ENCODE data around the gene STXBP6. TPM values are rescaled to one million over a fixed set of nuclear protein-coding genes. Genes with fewer than 3 reads are reported as not detected.
A peak's percentile ranks its signal among the peaks of the same experiment; 100 is the strongest.

Gene STXBP6
- total and polyA plus RNA-seq, 2 of the 13 experiments (the other 11 are each of a cell fraction or from before 2014, with no cell fraction given) = 35.3 to 42.8 TPM

- TF ChIP-seq HCFC1 (IDR thresholded peaks at IDR 0.05; ENCODE audit: low read depth, low read length) = peak; percentile 7; the same call in 1 of the 2 replicates
- no peak for TF ChIP-seq ZFP62 (CRISPR knock-in tag; IDR thresholded peaks at IDR 0.05)
- no peak; the same call in 1 of the 2 replicates for TF ChIP-seq FOXM1 (CRISPR knock-in tag; IDR thresholded peaks at IDR 0.05)
- TF ChIP-seq ZNF75D (CRISPR knock-in tag; IDR thresholded peaks at IDR 0.05; ENCODE audit: borderline replicate concordance) = no peak
- TF ChIP-seq ARNTL (CRISPR knock-in tag; IDR thresholded peaks at IDR 0.05) = peak; percentile 14; the same call in 1 of the 2 replicates
- TF ChIP-seq YEATS4 (CRISPR knock-in tag; IDR thresholded peaks at IDR 0.05; ENCODE audit: borderline replicate concordance) = peak; percentile 40; the same call in 1 of the 2 replicates
- peak; percentile 69 for TF ChIP-seq ZHX1 (CRISPR knock-in tag; IDR thresholded peaks at IDR 0.05; ENCODE audit: low read depth)
- TF ChIP-seq ZNF770 (CRISPR knock-in tag; IDR thresholded peaks at IDR 0.05) = no peak; the same call in 1 of the 2 replicates
- TF ChIP-seq FOXO4 (CRISPR knock-in tag; conservative IDR thresholded peaks at IDR 0.05) = no peak
- TF ChIP-seq ZNF850 (CRISPR knock-in tag; conservative IDR thresholded peaks at IDR 0.05) = no peak
- no peak; the same call in 1 of the 2 replicates for TF ChIP-seq NRL (CRISPR knock-in tag; IDR thresholded peaks at IDR 0.05; ENCODE audit: borderline replicate concordance)
- TF ChIP-seq ZNF550 (CRISPR knock-in tag; IDR thresholded peaks at IDR 0.05; ENCODE audit: borderline replicate concordance) = no peak
- no peak for TF ChIP-seq ZNF20 (CRISPR knock-in tag; IDR thresholded peaks at IDR 0.05)
These were observed 231.7 kb downstream of the STXBP6 start (continued) for GRCh38 chr14:24818058-24818822.

Data from HepG2 (cell line).